ENCODE results near the gene CFAP65.

Gene CFAP65

DNA sequence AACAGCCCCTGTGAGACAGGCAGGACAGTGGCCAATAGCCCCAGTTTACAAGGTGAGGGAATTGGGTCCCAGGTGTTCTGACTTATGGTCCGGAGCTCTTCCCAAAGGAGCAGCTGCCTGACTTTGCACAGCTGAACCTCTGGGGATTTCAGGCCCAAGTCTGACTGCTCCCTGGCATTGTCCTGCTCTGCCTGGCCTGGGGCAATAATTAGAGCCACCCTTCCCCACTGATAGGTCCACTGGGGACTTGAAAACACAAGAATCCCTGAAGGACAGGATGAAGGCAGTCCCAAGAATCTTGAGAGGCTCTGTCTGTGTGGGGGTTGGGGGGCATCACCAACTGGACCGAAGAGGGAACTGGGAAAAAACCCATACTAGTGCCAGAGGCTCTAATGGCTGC is 52.7 kb downstream of the CFAP65 start:
- no peak for DNase-seq (ENCODE audit: low read depth in 2 of 2)
- no peak overlapping the region for H3K4me3 ChIP-seq (replicated peaks in 1 of 2; ENCODE audit: low read depth in 2 of 2, low read length in 2 of 2)
- TF ChIP-seq, protein P1, sequence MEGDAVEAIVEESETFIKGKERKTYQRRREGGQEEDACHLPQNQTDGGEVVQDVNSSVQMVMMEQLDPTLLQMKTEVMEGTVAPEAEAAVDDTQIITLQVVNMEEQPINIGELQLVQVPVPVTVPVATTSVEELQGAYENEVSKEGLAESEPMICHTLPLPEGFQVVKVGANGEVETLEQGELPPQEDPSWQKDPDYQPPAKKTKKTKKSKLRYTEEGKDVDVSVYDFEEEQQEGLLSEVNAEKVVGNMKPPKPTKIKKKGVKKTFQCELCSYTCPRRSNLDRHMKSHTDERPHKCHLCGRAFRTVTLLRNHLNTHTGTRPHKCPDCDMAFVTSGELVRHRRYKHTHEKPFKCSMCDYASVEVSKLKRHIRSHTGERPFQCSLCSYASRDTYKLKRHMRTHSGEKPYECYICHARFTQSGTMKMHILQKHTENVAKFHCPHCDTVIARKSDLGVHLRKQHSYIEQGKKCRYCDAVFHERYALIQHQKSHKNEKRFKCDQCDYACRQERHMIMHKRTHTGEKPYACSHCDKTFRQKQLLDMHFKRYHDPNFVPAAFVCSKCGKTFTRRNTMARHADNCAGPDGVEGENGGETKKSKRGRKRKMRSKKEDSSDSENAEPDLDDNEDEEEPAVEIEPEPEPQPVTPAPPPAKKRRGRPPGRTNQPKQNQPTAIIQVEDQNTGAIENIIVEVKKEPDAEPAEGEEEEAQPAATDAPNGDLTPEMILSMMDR (IDR thresholded peaks at IDR 0.05; ENCODE audit: low read depth, low read length), result no peak

DNA sequence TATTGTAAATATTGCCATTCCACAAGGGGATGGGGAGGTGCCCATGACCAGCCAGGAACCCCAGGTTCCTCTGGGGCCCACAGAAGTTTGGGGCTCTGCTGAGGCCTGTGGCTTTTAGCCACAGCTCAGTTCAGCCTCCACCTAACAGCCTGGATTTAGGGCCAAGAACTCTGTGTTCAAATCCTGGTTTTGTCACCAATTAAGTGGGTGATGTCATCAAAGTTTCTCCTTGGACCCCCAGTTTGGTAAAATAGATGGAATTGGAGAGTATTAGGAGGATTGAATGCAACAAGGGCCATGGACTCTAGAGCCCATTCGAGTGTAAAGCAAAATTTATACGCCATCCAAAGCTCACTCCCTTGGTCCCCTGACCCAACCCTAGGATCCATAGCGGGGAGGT is 53.2 kb downstream of the CFAP65 start:
- no peak for DNase-seq (ENCODE audit: low read depth in 2 of 2)
- no peak overlapping the region for H3K4me3 ChIP-seq (replicated peaks in 1 of 2; ENCODE audit: low read depth in 2 of 2, low read length in 2 of 2)
- TF ChIP-seq, protein P1 (IDR thresholded peaks at IDR 0.05; ENCODE audit: low read depth, low read length), result no peak

DNA sequence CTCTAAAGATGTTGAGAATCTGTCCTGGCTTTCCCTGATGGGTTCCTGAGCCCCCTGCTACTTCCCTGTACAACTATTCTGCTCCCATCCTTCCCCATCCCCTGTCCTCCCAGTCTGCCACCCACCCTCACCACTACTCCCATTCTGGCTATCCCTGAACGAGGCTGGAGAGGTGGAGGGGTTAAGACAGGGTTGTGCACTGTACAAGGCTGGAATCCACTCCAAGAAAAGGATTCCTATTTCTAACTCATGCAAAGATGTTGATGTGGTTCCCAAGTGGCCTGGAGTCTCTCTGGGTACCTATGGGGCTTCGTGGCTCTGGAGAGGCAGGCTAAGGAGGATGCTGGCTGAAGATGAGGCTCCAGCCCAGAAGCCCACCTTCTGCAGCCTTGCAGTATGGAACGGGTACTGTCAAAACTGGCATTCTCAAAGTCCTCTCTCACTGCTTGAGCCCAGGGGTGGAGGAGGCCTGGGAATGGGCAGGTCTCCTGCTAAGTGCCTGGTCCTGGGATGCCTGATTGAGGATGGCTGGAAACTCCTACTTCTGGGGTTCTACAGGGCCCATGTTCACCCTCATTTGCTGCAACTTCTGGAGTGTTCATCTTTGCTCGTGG is 55.1 kb downstream of the CFAP65 start:
- TF ChIP-seq, protein P1 (IDR thresholded peaks at IDR 0.05; ENCODE audit: low read depth, low read length), result no peak
- DNase-seq (ENCODE audit: low read depth in 2 of 2), result no peak
- H3K4me3 ChIP-seq (replicated peaks in 1 of 2; ENCODE audit: low read depth in 2 of 2, low read length in 2 of 2), result no peak overlapping the region

DNA sequence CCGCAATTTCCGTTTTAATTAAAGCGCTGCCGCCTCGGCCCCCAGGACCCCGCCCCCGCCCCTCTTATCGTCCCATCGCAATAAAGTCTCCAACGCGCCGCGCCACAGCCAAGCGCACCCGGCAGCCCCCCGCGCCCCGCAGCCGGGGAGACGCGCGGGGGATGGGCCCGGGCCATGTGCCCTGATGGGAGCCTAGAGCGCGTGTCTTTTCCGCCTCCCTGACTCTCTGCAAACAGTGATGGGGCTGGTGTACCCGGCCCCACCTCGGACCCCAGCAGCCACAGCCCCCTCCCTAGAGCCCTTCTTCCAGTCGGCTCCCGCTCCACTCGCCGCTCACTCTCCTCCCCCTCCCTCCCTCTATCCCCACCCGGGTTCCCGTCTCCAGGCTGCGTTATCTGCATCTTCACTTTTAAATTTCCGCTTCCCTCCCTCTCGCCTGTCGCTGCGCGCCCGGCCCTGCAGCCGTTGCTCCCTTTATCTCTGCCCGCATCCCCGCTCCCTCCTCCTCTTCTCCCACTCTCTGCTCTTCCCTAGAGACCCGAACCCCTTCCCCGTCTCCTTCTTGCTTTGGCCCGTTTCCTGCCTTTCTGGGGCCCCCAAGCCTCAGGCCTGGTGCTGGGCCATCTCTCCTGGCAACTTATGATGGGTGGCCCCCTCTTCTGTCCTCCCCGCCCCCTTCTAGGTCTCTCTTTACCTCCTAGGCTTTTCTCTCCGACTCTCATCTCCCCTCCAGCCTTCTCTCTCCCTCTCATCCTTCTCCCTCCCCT is 55.8 kb downstream of the CFAP65 start:
- no peak overlapping the region for H3K4me3 ChIP-seq (replicated peaks in 1 of 2; ENCODE audit: low read depth in 2 of 2, low read length in 2 of 2)
- TF ChIP-seq, protein P1 (IDR thresholded peaks at IDR 0.05; ENCODE audit: low read depth, low read length), result no peak
- DNase-seq (ENCODE audit: low read depth in 2 of 2), result no peak

DNA sequence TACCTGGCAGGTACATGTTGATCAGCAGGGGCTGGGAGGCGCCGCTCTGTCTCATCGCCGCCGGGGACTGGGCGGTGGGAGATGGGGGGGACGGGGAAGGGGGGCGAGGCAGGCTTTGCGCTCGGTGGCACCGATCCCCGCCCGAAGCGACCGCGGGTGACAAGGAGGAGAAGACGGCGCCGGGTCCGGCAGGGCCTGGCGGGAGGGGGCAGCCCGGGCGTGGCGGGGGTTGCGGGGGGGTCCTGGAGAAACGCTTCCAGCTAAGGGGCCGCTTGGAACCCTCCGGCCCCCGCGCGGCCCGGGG is 56.3 kb downstream of the CFAP65 start, which contains the start of gene FEV:
Gene FEV (minus strand): TSS at position 164 of the 304 bp plus-strand sequence. CDS start 109 bp downstream, at position 55.
- no peak within 1 kb of the TSS for H3K4me3 ChIP-seq (replicated peaks in 1 of 2; ENCODE audit: low read depth in 2 of 2, low read length in 2 of 2)
- TF ChIP-seq, protein P1 (IDR thresholded peaks at IDR 0.05; ENCODE audit: low read depth, low read length), result no peak
- no peak for DNase-seq (ENCODE audit: low read depth in 2 of 2)

DNA sequence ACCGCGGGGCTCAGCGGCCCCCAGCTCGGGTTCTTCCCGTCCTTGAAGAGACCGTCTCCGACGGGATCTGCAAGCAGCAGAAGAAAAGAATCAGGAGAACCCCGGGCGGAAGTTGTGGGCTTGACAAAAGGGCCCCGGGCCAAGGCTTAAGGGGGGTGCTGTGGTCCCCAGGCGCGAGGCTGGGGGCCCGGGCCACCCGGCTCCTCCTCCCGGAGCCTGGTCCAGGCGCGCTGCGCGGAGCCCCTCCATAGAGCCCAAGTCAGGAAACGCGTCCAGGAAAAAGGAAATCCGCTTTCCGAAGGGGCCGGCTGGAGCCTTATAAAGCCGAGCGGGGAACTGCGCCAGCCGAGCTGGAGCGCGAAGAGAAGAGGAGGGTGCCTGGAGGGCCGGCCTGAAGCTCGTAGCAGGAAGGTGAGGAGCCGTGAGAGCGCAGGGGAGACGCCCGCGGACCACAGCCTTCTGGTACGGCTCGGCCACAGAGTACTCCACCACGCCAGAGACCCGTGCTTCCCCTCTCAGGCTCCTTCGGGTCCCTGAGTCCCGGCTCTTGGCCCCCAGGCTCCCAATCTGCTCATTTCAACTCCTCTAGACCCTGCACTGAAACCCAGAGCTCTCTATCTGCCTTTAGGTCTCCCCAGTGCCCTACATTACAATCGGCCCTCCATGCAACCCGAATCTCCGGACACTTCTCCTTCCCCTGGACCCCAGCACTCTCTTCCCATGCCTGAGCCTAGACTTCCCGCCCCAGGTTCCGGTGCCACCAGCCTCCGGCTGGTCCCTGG is 56.9 kb downstream of the CFAP65 start:
- DNase-seq (ENCODE audit: low read depth in 2 of 2), result peak in 1 of 2 donors; percentile 53
- TF ChIP-seq, protein P1 (IDR thresholded peaks at IDR 0.05; ENCODE audit: low read depth, low read length), result no peak
- H3K4me3 ChIP-seq (replicated peaks in 1 of 2; ENCODE audit: low read depth in 2 of 2, low read length in 2 of 2), result no peak overlapping the region
